Measurements from ENCODE around the gene FOXN4.

FOXN4 gene

GRCh38 chr12:109277899-109278762 is 31.0 kb downstream of the FOXN4 start:
- no peak for DNase-seq

GRCh38 chr12:109277255-109277898 is 31.7 kb downstream of the FOXN4 start:
- DNase-seq = no peak

- DNase-seq = no peak
Measured at GRCh38 chr12:109276160-109276559, 32.9 kb downstream of the FOXN4 start.

DNA sequence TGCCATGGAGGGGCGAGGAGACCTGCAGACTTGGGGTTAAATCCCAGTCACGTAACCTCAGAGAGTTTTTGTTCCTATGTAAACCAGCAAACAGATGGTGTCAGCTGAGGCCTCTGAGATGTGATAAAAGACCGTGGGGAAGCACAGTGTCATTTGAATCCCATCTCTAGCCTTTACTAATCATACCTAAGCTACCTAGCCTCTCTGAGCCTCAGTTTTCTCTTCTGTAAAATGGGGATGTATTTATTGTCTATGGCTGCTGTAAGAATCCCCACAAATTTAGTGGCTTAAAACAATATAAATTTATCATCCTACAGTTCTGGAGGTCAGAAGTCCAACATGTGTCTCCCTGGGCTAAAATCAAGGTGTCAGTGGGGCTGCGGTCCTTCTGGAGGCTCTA is 33.9 kb downstream of the FOXN4 start:
- DNase-seq = no peak

DNA sequence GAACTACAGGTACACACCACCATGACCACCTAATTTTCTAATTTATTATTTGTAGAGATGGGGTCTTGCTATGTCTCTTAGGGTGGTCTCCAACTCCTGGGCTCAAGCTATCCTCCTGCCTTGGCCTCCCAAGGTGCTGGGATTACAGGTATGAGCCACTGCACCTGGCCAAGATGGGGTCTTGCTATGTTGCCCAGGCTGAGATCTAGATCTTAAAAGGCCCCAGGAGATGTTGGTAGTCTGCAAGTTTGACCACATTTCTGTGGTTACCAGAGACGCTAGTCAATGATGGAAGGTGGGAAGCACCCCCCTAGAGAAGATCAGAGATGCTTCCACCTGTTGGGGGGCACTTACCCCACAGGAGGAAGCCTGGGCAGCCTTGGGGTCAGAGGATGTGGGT is 34.7 kb downstream of the FOXN4 start:
- DNase-seq = no peak

DNA sequence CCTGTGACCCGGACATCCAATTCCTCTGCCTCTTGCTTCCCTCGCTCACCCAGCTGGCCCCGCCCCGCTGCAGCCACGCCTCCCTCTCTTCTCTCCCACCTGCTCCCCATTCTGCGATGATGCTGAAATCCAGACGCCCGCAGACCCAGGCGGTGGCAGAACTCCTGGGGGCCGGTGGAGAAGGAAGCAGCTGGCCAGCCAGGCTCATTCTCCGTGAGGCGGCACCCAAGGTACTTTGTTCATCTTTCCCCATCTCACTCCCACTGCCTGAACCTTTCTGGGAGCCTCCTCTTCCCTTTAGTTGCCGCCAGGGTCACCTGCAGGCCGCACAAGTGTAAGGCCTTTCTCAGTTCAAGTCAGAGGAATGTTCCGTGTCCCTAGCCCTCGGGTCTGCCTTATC is 35.7 kb downstream of the FOXN4 start:
- DNase-seq = no peak

GRCh38 chr12:109271418-109271817 is 37.7 kb downstream of the FOXN4 start:
- DNase-seq = no peak

DNA sequence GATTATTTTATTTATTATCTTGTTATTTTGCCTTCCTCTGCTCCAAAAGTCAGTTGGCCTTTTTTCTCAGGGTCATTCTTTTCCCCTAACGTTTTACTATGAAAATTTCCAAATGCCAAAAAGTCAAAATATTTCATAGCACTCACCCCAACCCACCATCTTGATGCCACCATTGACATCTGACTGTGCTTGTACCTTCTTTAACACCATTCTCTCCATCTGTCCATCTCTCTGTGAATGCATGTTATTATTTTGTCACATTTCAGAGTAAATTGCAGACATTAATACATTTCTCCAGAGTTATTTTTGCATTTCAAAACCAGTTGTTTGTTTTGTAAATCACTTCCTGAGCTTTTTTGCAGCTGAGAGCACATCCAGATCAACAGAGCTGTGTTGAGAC is 38.6 kb downstream of the FOXN4 start:
- DNase-seq = no peak

GRCh38 chr12:109269428-109269827 is 39.7 kb downstream of the FOXN4 start:
- DNase-seq = no peak

DNA sequence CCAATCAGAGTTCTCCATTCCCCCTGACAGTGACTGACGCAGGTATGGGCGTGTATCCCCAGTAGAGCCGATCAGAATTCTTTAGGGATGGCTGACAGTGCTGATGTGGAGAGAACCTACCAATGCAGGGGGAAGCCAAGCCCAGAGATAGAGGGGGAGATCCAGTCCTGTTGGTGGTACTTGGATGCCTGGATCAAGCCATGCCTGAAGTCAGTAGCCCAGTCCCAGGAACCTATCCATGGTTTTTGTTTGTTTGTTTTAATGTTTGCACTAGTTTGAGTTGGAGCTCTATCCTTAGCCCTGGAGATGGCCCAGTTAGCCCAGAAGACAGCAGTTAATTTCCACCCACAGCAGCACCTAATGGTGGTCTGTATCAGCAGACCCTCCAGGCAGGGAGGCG is 40.2 kb downstream of the FOXN4 start:
- DNase-seq = no peak

DNA sequence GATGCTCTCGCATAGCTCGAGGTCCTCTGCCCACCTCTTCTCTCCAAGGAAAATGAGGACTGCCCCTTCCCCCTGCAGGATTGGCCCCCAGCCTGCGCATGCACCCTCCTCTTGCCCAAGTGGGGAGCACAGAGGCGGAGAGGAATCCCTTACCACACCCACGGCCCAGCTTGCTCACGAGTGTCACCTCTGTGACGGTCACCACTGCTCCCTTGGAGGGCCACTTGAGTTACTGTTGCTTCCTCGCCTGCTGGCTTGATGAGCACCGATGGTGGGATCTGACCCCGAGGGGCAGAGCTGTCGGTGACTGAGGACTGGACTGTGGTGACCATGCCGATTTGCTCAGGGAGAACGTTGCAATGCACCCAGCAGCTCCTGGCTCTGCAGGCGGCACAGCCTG is 41.7 kb downstream of the FOXN4 start:
- DNase-seq = no peak

- no peak for DNase-seq
Measured at GRCh38 chr12:109266106-109266879, 42.8 kb downstream of the FOXN4 start.

GRCh38 chr12:109264943-109265650 is 44.0 kb downstream of the FOXN4 start:
- no peak for DNase-seq

GRCh38 chr12:109264095-109264942 is 44.8 kb downstream of the FOXN4 start:
- peak; percentile 75 for DNase-seq

- DNase-seq = no peak
Measured at GRCh38 chr12:109263439-109263838, 45.6 kb downstream of the FOXN4 start.

- no peak for DNase-seq
Measured at GRCh38 chr12:109261939-109262338, 47.1 kb downstream of the FOXN4 start.

- no peak for DNase-seq
Measured at GRCh38 chr12:109261087-109261486, 48.0 kb downstream of the FOXN4 start.

GRCh38 chr12:109259545-109259895 is 49.6 kb downstream of the FOXN4 start:
- DNase-seq = no peak

- no peak for DNase-seq
Measured at GRCh38 chr12:109258607-109259544, 50.2 kb downstream of the FOXN4 start.

- no peak for DNase-seq
Measured at GRCh38 chr12:109258201-109258600, 50.9 kb downstream of the FOXN4 start.

DNA sequence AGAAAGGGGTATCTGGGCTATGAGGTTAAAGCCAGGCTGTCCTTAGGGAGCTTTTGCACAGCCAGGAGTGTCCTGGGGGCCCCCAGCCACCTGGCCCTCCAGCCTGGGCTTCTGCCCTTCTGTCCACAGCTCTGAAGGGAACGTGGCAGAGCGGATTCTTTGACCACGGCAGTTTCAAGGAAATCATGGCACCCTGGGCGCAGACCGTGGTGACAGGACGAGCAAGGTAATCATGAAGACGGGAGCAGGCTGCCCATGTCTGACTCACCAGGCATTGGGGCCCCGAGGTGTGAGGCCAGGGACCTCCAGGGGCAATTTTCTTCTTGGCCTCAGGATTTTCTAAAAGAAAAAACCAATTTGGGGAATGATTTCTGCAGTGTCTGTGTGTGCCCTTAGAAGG is 53.1 kb downstream of the FOXN4 start:
- DNase-seq = no peak

Measured in stimulated activated CD8-positive, alpha-beta memory T cell treated with anti-CD3 and anti-CD28 coated beads, Interleukin-4, amount 100 ng/mL, for 48 hours (primary cell).